GM23248 (cell line): ENCODE data around the gene GALNT2.

Source experiments
- EZH2 ChIP-seq: fragments of 200-600 bp; sonication (generic); IDR thresholded peaks from 2 replicates; pipeline ENCODE4 v1.6.1; 2018; ENCODE audit warnings: antibody characterized with exemption, mild to moderate bottlenecking; ENCODE audit not compliant: insufficient read depth, poor library complexity, severe bottlenecking
- EZH2phosphoT487 ChIP-seq: fragments of 200-600 bp; sonication (generic); IDR thresholded peaks from 2 replicates; pipeline ENCODE4 v1.6.1; 2018; ENCODE audit warnings: antibody characterized with exemption, moderate library complexity, mild to moderate bottlenecking, low read depth; ENCODE audit not compliant: insufficient read depth

DNA sequence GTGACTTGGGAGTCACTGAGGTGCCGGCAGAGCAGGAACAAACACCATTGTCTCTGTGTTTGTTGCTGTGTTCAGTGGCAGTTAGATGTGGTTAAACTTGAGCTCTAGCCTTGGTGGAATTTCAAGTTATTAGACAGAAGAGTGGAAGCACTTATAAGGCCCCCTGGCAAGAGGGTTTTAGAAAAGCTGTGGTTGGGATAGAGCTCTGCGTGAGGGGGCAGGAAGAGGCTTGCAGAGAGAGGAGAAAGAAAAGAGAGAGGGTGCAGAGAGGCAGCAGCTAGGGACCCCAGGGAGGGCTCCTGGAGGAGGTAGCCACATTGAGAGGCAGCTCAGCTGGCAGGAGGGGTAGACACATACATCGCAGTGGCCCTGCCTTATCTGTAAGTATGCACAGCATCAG, 128.2 kb downstream of the GALNT2 start:
- no peak for TF ChIP-seq EZH2
- TF ChIP-seq EZH2phosphoT487: no peak
